HG03575 (cell line): ENCODE data around the gene PDLIM1.

Source experiments
- ATAC-seq: cut with Tn5 transposase; IDR thresholded peaks from one replicate; pipeline ENCODE4 v1.9.1; 2021; ENCODE audit not compliant: unreplicated experiment, insufficient number of reproducible peaks, low FRiP score; ENCODE audit errors: extremely low read depth

PDLIM1 gene

DNA sequence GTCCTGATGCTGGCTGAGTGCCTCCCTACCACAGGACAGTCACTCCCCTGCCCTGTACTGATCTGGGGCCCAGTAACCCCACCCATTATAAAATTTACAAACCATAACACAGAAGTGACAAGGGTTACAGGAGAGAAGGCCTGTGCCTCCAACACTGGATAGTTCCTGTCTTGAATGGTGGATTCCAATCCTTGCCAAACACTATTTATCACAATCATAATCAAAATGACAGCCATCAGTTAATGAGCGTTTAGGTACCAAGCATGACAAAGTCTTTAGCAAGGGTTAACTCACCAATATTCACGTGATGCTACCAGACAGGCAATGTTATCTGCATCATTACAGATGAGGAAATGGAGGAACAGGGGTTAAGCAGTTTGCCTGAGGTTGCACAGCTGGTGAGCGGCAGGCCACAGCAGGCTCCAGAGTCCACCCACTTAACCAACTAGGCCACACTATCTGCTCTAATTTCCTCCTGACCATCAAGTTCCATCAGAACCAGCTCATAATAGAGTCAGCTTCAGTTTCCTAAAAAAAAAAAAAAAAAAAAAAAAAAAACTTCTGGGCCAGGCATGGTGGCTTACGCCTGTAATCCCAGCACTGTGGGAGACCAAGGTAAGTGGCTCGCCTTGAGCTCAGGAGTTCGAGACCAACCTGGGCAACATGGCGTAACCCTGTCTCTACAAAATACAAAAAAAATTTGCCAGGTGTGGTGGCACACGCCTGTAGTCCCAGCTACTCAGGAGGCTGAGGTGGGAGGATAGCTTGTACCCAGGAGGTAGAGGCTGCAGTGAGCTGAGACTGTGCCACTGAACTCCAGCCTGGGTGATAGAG is 14.2 kb downstream of the PDLIM1 start:
- no peak for ATAC-seq

DNA sequence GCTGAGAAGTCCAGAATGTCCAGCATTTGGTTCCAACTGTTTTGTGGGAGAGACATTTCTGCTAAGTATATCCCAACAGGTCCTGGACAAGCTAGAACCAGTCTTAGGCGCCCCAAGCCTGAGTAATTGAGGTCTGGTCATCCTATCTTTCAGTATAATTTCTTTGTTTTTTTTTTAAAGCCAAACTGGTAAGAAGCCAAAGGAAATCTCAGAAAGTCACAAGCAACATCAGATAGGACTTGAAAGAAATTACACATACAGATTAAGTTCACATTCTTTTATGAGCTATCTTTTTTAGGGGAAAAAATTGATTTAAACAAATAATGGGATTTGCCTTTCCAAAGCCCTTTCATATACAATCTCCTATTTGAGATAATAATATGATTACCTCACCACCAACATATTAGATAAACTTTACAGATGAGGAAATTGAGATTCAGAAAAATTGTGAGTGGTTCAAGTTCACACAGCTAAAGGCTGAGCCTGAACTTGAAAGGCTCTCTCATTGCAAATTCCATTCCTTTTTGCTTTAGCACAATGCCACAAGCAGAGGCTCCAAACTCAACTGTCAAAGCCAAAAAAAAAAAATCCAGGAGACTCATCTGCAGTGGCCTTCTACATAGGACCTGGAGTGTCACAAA is 15.0 kb downstream of the PDLIM1 start:
- no peak for ATAC-seq

- ATAC-seq = no peak
Measured at GRCh38 chr10:95273393-95274312, 17.1 kb downstream of the PDLIM1 start.

DNA sequence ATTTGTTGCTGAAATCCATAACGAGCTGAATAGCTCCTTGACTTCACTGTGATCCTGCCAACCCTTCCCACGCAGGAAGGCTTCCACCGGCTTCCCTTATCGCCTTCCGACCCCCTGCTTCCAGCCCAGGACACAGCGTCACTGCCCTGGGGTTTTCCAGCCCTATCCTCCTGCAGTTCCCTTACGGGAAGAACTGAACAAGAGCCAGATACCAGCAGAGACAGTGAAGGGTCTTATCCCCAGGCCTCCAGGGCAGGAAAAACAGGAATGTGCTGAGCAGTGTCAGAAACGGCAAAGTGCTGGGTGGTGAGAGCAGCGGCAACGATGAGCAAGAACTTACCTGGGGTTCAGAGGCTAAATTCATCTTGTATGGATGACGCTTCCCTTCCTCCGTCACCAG is 22.4 kb downstream of the PDLIM1 start:
- no peak for ATAC-seq

DNA sequence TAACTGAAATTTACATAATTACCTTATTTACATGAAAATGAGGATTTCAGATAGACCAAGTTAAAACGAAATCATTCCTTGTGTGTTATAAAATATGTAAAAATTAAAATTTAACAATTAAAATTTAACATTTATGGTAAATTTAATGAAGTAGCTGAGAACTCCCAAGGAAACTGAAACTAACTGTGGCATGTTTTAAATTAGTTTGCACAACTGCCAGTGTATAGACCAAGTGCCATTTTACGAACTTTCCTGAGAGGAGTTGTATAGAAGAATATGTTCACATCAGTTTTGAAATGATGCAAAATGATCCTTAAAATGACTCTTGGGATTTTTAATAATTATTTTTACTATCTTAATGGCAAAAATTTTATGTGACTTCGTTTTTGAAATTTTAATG is 23.6 kb downstream of the PDLIM1 start:
- no peak for ATAC-seq

DNA sequence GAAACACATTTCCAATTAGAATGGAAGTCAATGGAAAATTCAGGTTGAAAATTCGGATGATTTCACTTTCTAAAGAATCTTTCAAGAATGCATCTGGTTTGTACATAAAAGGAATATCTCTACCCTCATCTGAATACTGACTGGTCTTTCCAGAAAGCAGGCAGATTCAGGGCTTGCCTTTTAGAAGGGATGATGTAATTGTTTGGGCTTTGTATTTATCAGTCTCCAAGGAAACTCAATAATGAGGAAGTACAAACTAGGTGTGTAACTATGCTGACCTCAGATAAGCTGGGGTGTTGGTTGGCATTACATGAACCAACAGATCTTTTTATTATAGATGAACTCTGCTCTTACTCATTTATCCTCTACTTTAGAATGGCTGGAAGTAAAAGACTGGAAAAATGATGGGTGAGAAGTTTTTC is 24.1 kb downstream of the PDLIM1 start:
- no peak for ATAC-seq

DNA sequence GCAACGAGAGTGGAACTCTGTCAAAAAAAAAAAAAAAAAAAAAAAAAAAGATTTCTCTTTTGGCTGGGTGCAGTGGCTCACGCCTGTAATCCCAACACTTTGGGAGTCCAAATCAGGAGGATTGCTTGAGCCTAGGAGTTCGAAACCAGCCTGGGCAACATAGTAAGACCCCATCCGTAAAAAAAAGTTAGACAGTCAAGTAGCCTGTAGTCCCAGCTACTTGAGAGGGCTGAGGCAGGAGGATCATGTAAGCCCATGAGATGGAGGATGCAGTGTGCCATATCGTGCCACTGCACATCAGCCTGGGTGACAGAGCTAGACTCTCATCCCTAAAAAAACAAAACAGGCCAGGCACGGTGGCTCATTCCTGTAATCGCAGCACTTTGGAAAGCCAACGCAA is 25.2 kb downstream of the PDLIM1 start:
- no peak for ATAC-seq

DNA sequence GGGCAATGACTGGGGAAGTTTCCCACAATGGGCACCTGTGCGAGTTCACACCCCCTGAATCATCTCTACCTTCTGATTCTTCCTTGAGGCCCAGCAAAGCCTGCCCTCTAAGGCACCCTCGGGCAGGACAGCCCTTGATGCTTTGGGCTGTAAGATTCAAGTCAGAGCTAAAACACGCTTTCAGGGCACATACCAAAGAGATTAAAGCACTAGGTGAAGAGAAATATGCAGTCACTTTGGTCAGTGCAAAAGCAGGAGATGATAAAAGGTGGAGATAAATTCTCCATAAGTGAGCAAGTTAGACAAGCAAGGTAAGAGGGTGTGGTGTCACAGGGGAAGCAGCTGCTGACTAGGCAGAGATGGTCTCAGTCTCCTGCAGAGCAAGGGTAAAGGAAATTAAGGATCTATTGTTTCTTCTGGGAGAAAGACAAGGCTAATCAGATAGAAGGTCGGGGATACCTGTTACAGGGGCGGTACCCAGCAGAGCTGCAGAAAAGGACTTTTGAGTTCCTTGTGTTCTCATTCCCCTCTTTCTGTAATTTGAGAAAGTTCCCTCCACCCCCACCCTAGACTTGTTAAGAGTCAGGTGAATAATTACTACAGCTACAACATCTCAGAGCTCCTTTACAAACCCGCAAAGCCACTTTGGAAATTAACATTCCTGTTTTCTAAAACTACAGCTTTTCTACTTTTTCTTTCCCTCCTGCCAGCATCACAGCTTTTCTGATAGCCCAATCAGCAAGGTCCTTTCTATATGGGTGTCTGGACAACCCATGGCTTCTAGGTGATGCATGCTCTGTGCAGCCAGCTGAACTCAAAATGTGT is 26.4 kb downstream of the PDLIM1 start:
- ATAC-seq = no peak

- ATAC-seq = no peak
Measured at GRCh38 chr10:95263864-95264226, 27.0 kb downstream of the PDLIM1 start.

GRCh38 chr10:95262763-95263518 is 27.9 kb downstream of the PDLIM1 start:
- ATAC-seq = no peak

DNA sequence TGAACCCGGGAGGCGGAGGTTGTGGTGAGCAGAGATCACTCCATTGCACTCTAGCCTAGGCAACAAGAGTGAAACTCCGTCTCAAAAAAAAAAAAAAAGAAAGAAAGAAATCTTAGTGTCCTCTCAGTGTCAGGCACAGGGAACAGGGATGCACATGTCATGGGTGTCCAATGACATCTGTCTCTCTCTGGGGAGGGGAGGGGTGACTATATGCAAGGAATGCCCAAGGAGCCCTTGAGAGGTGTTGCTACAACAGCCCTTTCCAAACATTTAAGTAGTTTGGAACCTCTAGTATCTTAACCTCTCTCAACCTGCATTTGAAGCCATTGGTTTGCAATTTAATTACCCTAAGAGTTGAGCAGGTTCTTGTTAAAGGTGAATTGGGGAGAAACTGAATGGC is 28.9 kb downstream of the PDLIM1 start:
- no peak for ATAC-seq

GRCh38 chr10:95260909-95261552 is 29.8 kb downstream of the PDLIM1 start:
- ATAC-seq = no peak

GRCh38 chr10:95260397-95260881 is 30.4 kb downstream of the PDLIM1 start:
- ATAC-seq = no peak

GRCh38 chr10:95257849-95258248 is 33.0 kb downstream of the PDLIM1 start:
- ATAC-seq = no peak

DNA sequence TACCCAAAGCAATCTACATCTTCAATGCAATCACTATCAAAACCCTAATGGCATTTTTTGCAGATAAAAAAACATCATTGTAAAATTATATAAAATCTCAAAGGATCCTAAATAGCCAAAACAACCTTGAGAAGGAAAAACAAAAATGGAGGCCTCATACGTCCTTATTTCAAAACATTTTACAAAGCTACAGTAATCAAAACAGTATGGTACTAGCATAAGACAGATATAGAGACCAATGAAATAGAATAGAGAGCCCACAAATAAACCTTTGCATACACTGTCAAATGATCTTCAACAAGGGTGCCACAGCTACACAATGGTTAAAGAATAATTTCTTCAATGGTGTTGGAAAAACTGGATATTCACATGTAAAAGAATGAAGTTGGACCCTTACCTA is 34.5 kb downstream of the PDLIM1 start:
- ATAC-seq = no peak

DNA sequence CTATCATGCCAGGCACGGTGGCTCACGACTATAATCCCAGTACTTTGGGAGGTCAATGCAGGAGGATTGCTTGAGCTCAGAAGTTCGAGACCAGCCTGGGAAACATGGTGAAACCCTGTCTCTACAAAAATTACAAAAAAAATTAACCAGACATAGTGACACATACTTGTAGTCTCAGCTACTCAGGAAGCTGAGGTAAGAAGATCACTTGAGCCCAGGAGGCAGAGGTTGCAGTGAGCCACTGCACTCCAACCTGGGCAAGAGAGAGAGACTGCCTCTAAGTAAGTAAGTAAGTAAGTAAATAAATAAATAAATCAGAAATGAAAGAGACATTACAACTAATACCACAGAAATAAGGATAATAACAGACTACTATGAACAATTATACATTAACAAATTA is 36.2 kb downstream of the PDLIM1 start:
- ATAC-seq = no peak

DNA sequence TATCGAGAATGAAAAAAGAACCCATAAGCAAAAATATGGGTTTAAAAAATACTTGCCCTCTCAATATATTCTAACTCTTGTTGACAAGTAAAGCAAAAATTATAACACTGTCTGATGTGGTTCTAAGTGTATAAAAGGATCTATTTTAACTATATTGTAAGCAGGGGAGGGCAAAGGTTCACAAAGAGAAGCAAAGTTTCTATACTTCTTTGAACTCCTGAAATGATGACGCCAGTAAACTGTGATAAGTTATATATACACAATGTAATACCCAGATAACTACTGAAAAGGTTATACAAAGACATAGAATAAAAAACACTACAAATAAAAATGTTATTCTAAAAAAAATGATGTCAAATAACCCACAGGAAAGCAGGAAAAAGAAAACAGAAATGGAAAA is 37.1 kb downstream of the PDLIM1 start:
- no peak for ATAC-seq

DNA sequence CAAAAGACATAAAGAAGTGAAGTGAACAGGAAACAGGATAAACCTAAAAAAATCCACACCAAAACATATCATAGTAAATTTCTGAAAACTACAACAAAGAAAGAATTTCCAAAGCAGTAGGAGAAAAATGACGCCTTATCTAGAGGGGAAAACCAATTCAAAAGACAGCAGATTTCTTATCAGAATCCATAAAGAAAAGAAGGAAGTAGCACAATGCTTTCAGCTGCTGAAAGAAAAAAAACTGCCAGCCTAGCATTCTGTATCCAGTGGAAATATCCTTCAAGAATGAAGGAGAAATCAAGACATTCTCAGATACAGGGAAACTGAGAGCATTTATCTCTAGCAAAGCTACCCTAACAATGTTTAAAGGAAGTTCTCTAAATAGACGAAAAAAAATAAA is 37.8 kb downstream of the PDLIM1 start:
- ATAC-seq = no peak
